Measurements from ENCODE around the gene JUNB. TPM values are rescaled to one million over a fixed set of nuclear protein-coding genes. Genes with fewer than 3 reads are reported as not detected.

The JUNB gene
- total and polyA plus RNA-seq, 2 of the 13 experiments (the other 11 are each of a cell fraction or from before 2014, with no cell fraction given), result 7.7 to 8.2 TPM

DNA sequence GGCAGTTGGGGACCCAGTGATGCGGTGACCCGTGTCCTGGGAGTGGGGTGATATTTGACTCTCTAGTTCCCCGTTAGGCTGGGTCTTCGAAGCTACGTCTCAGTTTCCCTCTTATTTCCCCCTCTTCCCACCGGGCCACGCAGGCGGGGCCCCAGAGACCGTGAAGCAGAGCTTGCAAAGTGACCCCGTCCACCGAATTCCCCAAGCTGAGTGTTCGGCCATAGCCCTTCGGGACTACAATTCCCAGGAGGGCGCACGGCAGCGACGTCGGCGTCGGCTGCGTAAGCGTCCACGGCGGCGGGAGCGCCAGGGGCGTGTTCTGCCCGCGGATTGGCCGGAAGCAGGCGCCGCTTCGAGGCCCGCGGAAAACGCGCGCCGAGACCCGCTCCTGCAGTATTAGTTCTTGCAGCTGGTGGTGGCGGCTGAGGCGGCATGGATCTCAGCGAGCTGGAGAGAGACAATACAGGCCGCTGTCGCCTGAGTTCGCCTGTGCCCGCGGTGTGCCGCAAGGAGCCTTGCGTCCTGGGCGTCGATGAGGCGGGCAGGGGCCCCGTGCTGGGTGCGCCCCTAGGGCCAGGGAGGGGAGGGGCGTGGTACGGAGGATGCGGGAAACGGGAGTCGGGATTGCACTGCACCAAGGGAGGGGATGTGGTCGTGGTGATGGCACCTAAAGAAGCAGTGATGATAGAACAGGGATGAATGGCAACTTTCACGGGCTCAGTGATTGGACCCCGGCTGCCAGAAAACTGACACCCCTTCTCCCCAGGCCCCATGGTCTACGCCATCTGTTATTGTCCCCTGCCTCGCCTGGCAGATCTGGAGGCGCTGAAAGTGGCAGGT lies 15.2 kb downstream of the JUNB start, which contains the start of gene RNASEH2A (continued):
- TF ChIP-seq ZNF609 (CRISPR knock-in tag; IDR thresholded peaks at IDR 0.05; ENCODE audit: borderline replicate concordance) (peak; percentile 48; the same call in 1 of the 2 replicates), ARNTL (CRISPR knock-in tag; IDR thresholded peaks at IDR 0.05) (0 out of 2 replicates have a peak, but pooled peaks have one; percentile 45), DZIP1 (CRISPR knock-in tag; IDR thresholded peaks at IDR 0.05) (0 out of 2 replicates have a peak, but pooled peaks have one; percentile 24), HMG20A (CRISPR knock-in tag; IDR thresholded peaks at IDR 0.05; ENCODE audit: borderline replicate concordance) (no peak), NFRKB (IDR thresholded peaks at IDR 0.05) (no peak), ZNF432 (CRISPR knock-in tag; IDR thresholded peaks at IDR 0.05; ENCODE audit: borderline replicate concordance) (no peak), ZNF713 (CRISPR knock-in tag; IDR thresholded peaks at IDR 0.05) (no peak; the same call in 1 of the 2 replicates), MIER2 (CRISPR knock-in tag; IDR thresholded peaks at IDR 0.05) (peak; percentile 70), TSC22D2 (CRISPR knock-in tag; IDR thresholded peaks at IDR 0.05; ENCODE audit: borderline replicate concordance) (peak; percentile 76; the same call in 1 of the 2 replicates), ZFP1 (CRISPR knock-in tag; IDR thresholded peaks at IDR 0.05) (0 out of 2 replicates have a peak, but pooled peaks have one; percentile 23), TIGD3 (CRISPR knock-in tag; IDR thresholded peaks at IDR 0.05; ENCODE audit: borderline replicate concordance) (no peak), SP2 (CRISPR knock-in tag; IDR thresholded peaks at IDR 0.05) (no peak)
- TF ChIP-seq, protein P1, sequence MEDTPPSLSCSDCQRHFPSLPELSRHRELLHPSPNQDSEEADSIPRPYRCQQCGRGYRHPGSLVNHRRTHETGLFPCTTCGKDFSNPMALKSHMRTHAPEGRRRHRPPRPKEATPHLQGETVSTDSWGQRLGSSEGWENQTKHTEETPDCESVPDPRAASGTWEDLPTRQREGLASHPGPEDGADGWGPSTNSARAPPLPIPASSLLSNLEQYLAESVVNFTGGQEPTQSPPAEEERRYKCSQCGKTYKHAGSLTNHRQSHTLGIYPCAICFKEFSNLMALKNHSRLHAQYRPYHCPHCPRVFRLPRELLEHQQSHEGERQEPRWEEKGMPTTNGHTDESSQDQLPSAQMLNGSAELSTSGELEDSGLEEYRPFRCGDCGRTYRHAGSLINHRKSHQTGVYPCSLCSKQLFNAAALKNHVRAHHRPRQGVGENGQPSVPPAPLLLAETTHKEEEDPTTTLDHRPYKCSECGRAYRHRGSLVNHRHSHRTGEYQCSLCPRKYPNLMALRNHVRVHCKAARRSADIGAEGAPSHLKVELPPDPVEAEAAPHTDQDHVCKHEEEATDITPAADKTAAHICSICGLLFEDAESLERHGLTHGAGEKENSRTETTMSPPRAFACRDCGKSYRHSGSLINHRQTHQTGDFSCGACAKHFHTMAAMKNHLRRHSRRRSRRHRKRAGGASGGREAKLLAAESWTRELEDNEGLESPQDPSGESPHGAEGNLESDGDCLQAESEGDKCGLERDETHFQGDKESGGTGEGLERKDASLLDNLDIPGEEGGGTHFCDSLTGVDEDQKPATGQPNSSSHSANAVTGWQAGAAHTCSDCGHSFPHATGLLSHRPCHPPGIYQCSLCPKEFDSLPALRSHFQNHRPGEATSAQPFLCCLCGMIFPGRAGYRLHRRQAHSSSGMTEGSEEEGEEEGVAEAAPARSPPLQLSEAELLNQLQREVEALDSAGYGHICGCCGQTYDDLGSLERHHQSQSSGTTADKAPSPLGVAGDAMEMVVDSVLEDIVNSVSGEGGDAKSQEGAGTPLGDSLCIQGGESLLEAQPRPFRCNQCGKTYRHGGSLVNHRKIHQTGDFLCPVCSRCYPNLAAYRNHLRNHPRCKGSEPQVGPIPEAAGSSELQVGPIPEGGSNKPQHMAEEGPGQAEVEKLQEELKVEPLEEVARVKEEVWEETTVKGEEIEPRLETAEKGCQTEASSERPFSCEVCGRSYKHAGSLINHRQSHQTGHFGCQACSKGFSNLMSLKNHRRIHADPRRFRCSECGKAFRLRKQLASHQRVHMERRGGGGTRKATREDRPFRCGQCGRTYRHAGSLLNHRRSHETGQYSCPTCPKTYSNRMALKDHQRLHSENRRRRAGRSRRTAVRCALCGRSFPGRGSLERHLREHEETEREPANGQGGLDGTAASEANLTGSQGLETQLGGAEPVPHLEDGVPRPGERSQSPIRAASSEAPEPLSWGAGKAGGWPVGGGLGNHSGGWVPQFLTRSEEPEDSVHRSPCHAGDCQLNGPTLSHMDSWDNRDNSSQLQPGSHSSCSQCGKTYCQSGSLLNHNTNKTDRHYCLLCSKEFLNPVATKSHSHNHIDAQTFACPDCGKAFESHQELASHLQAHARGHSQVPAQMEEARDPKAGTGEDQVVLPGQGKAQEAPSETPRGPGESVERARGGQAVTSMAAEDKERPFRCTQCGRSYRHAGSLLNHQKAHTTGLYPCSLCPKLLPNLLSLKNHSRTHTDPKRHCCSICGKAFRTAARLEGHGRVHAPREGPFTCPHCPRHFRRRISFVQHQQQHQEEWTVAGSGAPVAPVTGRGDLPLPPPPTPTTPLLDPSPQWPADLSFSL (CRISPR knock-in tag; IDR thresholded peaks at IDR 0.05), result no peak

Measured in HepG2 (cell line).